ENCODE measurements around the gene GNAQ.

Gene GNAQ

GRCh38 chr9:77922591-77922990 lies 109.0 kb downstream of the GNAQ start:
- no peak overlapping the region for H3K27ac ChIP-seq (ENCODE audit: low read length)
- H3K4me3 ChIP-seq (ENCODE audit: low read length in 2 of 2): no peak overlapping the region
- no peaks in the 10 kb centered on the region for H3K9me3 ChIP-seq (ENCODE audit: control insufficient read depth in 2 of 2, low read length in 2 of 2)
- no peaks in the 10 kb centered on the region for H3K27me3 ChIP-seq (ENCODE audit: control insufficient read depth in 1 of 2, insufficient read depth in 2 of 2, low read length in 2 of 2)
- peaks cover 4 to 8% of the 10 kb centered on the region in 2 donors for H3K36me3 ChIP-seq (ENCODE audit: control insufficient read depth in 2 of 2, insufficient read depth in 2 of 2, low read length in 2 of 2)
- no peaks in the 10 kb centered on the region for H3K4me1 ChIP-seq (ENCODE audit: control insufficient read depth, insufficient read depth, low read length)
- H3K9ac ChIP-seq (ENCODE audit: low read length in 2 of 2): no peak overlapping the region

GRCh38 chr9:77917800-77918199 lies 113.8 kb downstream of the GNAQ start:
- Histone ChIP-seq H3K27ac (ENCODE audit: low read length) (no peak overlapping the region), H3K4me3 (ENCODE audit: low read length in 2 of 2) (no peak overlapping the region), H3K36me3 (ENCODE audit: control insufficient read depth in 2 of 2, insufficient read depth in 2 of 2, low read length in 2 of 2) (peaks cover 4 to 8% of the 10 kb centered on the region in 2 donors), H3K4me1 (ENCODE audit: control insufficient read depth, insufficient read depth, low read length) (no peaks in the 10 kb centered on the region), H3K27me3 (ENCODE audit: control insufficient read depth in 1 of 2, insufficient read depth in 2 of 2, low read length in 2 of 2) (no peaks in the 10 kb centered on the region), H3K9ac (ENCODE audit: low read length in 2 of 2) (no peak overlapping the region), H3K9me3 (ENCODE audit: control insufficient read depth in 2 of 2, low read length in 2 of 2) (no peaks in the 10 kb centered on the region)

DNA sequence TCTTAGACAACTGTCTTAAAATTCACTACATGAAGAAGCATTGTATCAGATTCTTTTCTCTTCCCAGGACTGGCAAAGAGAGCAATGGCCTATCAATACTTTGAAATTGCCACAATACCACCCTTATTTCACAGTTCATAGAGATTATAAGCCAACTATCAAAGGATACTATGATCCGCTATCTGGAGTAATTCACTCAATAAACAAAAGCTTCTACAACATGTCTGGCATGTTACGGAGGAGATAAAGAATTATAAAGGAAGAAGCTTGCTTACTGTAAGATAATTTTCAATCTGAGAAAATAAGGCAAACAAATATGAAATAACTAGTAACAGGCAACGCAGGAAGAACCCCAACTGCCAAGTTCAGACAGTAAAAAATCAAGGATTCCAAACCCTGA lies 114.8 kb downstream of the GNAQ start:
- H3K36me3 ChIP-seq (ENCODE audit: control insufficient read depth in 2 of 2, insufficient read depth in 2 of 2, low read length in 2 of 2): peaks cover 4 to 8% of the 10 kb centered on the region in 2 donors
- H3K4me3 ChIP-seq (ENCODE audit: low read length in 2 of 2): no peak overlapping the region
- H3K27ac ChIP-seq (ENCODE audit: low read length): no peak overlapping the region
- no peak overlapping the region for H3K9ac ChIP-seq (ENCODE audit: low read length in 2 of 2)
- H3K4me1 ChIP-seq (ENCODE audit: control insufficient read depth, insufficient read depth, low read length): no peaks in the 10 kb centered on the region
- no peaks in the 10 kb centered on the region for H3K9me3 ChIP-seq (ENCODE audit: control insufficient read depth in 2 of 2, low read length in 2 of 2)
- H3K27me3 ChIP-seq (ENCODE audit: control insufficient read depth in 1 of 2, insufficient read depth in 2 of 2, low read length in 2 of 2): no peaks in the 10 kb centered on the region

DNA sequence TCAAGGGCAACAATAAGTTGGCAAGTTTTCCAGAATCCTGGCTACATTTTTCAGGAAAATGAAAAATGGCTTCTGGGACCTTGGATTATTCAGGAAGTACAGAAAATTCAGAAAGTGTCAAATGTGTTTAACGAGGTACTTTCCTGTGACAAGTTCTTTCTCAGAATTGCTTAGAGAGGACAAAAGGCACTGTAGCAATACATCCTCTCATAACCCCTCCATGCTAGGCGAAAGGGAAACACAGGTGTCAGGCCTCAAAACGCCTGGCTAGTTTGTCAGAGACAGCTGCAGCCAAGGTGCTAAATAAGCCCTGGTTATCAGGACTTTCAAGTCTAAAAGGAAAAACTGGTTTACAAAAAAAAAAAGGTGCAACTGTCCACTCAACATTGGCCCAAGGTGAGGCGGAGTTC lies 115.2 kb downstream of the GNAQ start:
- Histone ChIP-seq H3K27ac (ENCODE audit: low read length) (no peak overlapping the region), H3K4me3 (ENCODE audit: low read length in 2 of 2) (no peak overlapping the region), H3K4me1 (ENCODE audit: control insufficient read depth, insufficient read depth, low read length) (no peaks in the 10 kb centered on the region)

DNA sequence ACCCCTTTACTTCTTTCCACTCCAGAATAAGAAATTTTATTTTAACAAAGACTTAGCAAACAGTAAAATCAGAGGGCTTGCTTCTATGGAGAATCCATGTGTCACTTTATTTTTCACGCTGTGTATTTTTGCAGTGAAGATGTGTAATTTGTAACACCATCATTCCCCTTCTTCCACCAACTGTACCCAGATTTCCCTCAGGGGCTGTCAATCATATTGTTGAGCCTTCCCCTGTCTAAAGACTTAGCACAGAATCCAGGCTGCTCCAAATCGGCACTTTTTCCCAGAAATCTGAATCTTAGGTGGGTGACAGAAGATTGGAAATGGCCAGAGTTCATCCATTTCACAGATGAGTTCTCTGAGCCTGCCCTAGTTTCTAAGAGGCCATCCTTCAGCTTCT lies 115.9 kb downstream of the GNAQ start:
- H3K9ac ChIP-seq (ENCODE audit: low read length in 2 of 2): no peak overlapping the region
- H3K4me1 ChIP-seq (ENCODE audit: control insufficient read depth, insufficient read depth, low read length): no peaks in the 10 kb centered on the region
- H3K27ac ChIP-seq (ENCODE audit: low read length): no peak overlapping the region

More for the DNA sequence above, 115.2 kb downstream of the GNAQ start:
- no peak overlapping the region for H3K9ac ChIP-seq (ENCODE audit: low read length in 2 of 2)
- H3K36me3 ChIP-seq (ENCODE audit: control insufficient read depth in 2 of 2, insufficient read depth in 2 of 2, low read length in 2 of 2): peaks cover 3 to 8% of the 10 kb centered on the region in 2 donors
- no peaks in the 10 kb centered on the region for H3K9me3 ChIP-seq (ENCODE audit: control insufficient read depth in 2 of 2, low read length in 2 of 2)
- no peaks in the 10 kb centered on the region for H3K27me3 ChIP-seq (ENCODE audit: control insufficient read depth in 1 of 2, insufficient read depth in 2 of 2, low read length in 2 of 2)

GRCh38 chr9:77912895-77913693 lies 118.5 kb downstream of the GNAQ start:
- Histone ChIP-seq H3K4me1 (ENCODE audit: control insufficient read depth, insufficient read depth, low read length) (no peaks in the 10 kb centered on the region), H3K9ac (ENCODE audit: low read length in 2 of 2) (no peak overlapping the region), H3K27me3 (ENCODE audit: control insufficient read depth in 1 of 2, insufficient read depth in 2 of 2, low read length in 2 of 2) (no peaks in the 10 kb centered on the region), H3K27ac (ENCODE audit: low read length) (no peak overlapping the region), H3K9me3 (ENCODE audit: control insufficient read depth in 2 of 2, low read length in 2 of 2) (no peaks in the 10 kb centered on the region), H3K36me3 (ENCODE audit: control insufficient read depth in 2 of 2, insufficient read depth in 2 of 2, low read length in 2 of 2) (peaks cover 0 to 3% of the 10 kb centered on the region in 2 donors), H3K4me3 (ENCODE audit: low read length in 2 of 2) (no peak overlapping the region)

More for the DNA sequence above, 115.9 kb downstream of the GNAQ start:
- no peaks in the 10 kb centered on the region for H3K9me3 ChIP-seq (ENCODE audit: control insufficient read depth in 2 of 2, low read length in 2 of 2)
- H3K27me3 ChIP-seq (ENCODE audit: control insufficient read depth in 1 of 2, insufficient read depth in 2 of 2, low read length in 2 of 2): no peaks in the 10 kb centered on the region
- H3K36me3 ChIP-seq (ENCODE audit: control insufficient read depth in 2 of 2, insufficient read depth in 2 of 2, low read length in 2 of 2): peaks cover 0 to 3% of the 10 kb centered on the region in 2 donors
- no peak overlapping the region for H3K4me3 ChIP-seq (ENCODE audit: low read length in 2 of 2)

DNA sequence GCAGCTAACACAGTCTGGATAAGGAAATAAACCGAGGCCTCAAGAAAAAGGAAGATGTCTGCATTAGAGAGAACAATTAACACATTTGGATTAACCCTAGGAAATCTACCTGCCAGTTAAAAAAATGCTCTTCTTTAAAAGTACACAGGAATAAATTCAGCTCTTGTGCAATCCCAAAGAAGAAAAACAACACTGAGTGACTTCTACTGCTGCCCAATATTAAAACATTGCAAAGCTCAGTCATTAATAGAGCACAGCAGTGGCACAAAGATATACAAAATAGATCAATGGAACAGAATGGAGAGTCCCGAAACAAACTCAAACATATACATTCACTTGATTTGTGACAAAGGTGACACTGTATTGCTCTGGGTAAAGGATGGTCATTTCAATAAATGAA lies 119.7 kb downstream of the GNAQ start:
- H3K9ac ChIP-seq (ENCODE audit: low read length in 2 of 2): no peak overlapping the region
- H3K9me3 ChIP-seq (ENCODE audit: control insufficient read depth in 2 of 2, low read length in 2 of 2): no peaks in the 10 kb centered on the region
- H3K4me1 ChIP-seq (ENCODE audit: control insufficient read depth, insufficient read depth, low read length): no peaks in the 10 kb centered on the region

DNA sequence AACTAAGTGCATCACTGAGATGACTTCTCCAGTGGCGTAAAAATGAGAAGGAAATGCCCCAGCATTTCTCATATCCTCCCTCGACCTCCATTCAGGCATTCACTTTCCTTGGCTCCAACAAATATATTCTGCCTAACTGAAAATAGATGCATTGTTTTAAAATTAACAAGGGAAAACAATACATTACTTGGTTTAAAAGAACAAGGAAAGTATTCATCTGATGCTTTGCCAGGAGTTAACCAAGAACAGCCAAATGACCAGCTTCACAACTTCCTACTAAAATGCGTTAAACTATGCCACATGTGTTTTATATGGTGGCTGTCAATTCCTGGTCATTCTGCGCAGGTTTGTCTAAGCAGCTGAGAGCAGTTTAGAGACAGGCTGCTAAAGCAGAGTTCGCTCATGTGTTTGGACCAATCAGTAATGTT lies 121.4 kb downstream of the GNAQ start:
- H3K27ac ChIP-seq (ENCODE audit: low read length): no peak overlapping the region
- H3K27me3 ChIP-seq (ENCODE audit: control insufficient read depth in 1 of 2, insufficient read depth in 2 of 2, low read length in 2 of 2): no peaks in the 10 kb centered on the region
- H3K36me3 ChIP-seq (ENCODE audit: control insufficient read depth in 2 of 2, insufficient read depth in 2 of 2, low read length in 2 of 2): peaks cover 0 to 3% of the 10 kb centered on the region in 2 donors
- no peaks in the 10 kb centered on the region for H3K9me3 ChIP-seq (ENCODE audit: control insufficient read depth in 2 of 2, low read length in 2 of 2)
- H3K4me3 ChIP-seq (ENCODE audit: low read length in 2 of 2): no peak overlapping the region
- no peaks in the 10 kb centered on the region for H3K4me1 ChIP-seq (ENCODE audit: control insufficient read depth, insufficient read depth, low read length)
- H3K9ac ChIP-seq (ENCODE audit: low read length in 2 of 2): no peak overlapping the region

More for the DNA sequence above, 119.7 kb downstream of the GNAQ start:
- H3K36me3 ChIP-seq (ENCODE audit: control insufficient read depth in 2 of 2, insufficient read depth in 2 of 2, low read length in 2 of 2): peaks cover 0 to 3% of the 10 kb centered on the region in 2 donors
- H3K27me3 ChIP-seq (ENCODE audit: control insufficient read depth in 1 of 2, insufficient read depth in 2 of 2, low read length in 2 of 2): no peaks in the 10 kb centered on the region
- H3K4me3 ChIP-seq (ENCODE audit: low read length in 2 of 2): no peak overlapping the region
- H3K27ac ChIP-seq (ENCODE audit: low read length): no peak overlapping the region

DNA sequence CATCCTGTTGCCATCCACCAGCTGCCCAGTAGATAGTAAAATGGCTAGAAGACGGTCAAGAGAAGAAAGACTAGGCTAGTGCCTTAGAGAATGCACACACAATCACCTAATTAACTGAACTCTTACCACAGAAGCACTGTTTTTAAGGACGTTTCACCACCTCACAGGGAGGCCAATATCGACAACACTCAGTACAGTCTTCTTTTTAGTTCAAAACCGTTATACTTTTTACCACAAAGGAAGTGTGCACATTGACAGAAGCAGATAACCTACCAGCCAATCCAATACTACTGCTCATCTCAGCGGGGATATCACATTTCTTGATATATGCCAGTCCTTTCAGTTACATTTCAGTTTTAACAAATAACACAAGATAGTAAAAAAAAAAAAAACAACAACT lies 122.3 kb downstream of the GNAQ start:
- no peaks in the 10 kb centered on the region for H3K9me3 ChIP-seq (ENCODE audit: control insufficient read depth in 2 of 2, low read length in 2 of 2)
- H3K9ac ChIP-seq (ENCODE audit: low read length in 2 of 2): no peak overlapping the region
- H3K36me3 ChIP-seq (ENCODE audit: control insufficient read depth in 2 of 2, insufficient read depth in 2 of 2, low read length in 2 of 2): peaks cover 0 to 3% of the 10 kb centered on the region in 2 donors
- H3K27ac ChIP-seq (ENCODE audit: low read length): no peak overlapping the region
- H3K27me3 ChIP-seq (ENCODE audit: control insufficient read depth in 1 of 2, insufficient read depth in 2 of 2, low read length in 2 of 2): no peaks in the 10 kb centered on the region
- no peak overlapping the region for H3K4me3 ChIP-seq (ENCODE audit: low read length in 2 of 2)
- no peaks in the 10 kb centered on the region for H3K4me1 ChIP-seq (ENCODE audit: control insufficient read depth, insufficient read depth, low read length)

DNA sequence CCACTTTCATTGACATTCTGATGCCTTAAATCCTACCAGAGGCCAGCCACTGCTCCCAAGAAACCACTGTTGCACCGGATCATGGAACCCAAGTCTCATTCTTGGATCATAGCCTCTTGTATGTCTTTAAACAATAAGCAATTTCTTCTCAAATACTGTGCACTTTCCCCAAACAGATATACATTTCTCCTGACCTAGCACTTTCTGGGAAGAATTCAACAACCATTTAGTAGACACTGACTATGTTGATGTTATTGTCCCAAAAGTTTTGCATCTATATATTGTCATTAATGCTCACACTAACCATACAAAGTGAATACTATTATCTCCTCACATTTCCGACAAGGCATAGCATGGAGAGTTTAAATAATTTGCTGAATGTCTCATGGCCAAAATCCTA lies 123.3 kb downstream of the GNAQ start:
- Histone ChIP-seq H3K9me3 (ENCODE audit: control insufficient read depth in 2 of 2, low read length in 2 of 2) (no peaks in the 10 kb centered on the region), H3K4me1 (ENCODE audit: control insufficient read depth, insufficient read depth, low read length) (no peaks in the 10 kb centered on the region), H3K9ac (ENCODE audit: low read length in 2 of 2) (no peak overlapping the region), H3K4me3 (ENCODE audit: low read length in 2 of 2) (no peak overlapping the region), H3K27me3 (ENCODE audit: control insufficient read depth in 1 of 2, insufficient read depth in 2 of 2, low read length in 2 of 2) (no peaks in the 10 kb centered on the region), H3K27ac (ENCODE audit: low read length) (no peak overlapping the region), H3K36me3 (ENCODE audit: control insufficient read depth in 2 of 2, insufficient read depth in 2 of 2, low read length in 2 of 2) (peaks cover under 1 to 3% of the 10 kb centered on the region in 2 donors)

- Histone ChIP-seq H3K9me3 (ENCODE audit: control insufficient read depth in 2 of 2, low read length in 2 of 2) (no peaks in the 10 kb centered on the region), H3K9ac (ENCODE audit: low read length in 2 of 2) (no peak overlapping the region), H3K27me3 (ENCODE audit: control insufficient read depth in 1 of 2, insufficient read depth in 2 of 2, low read length in 2 of 2) (no peaks in the 10 kb centered on the region), H3K36me3 (ENCODE audit: control insufficient read depth in 2 of 2, insufficient read depth in 2 of 2, low read length in 2 of 2) (peaks cover 2 to 3% of the 10 kb centered on the region in 2 donors), H3K27ac (ENCODE audit: low read length) (no peak overlapping the region), H3K4me1 (ENCODE audit: control insufficient read depth, insufficient read depth, low read length) (no peaks in the 10 kb centered on the region), H3K4me3 (ENCODE audit: low read length in 2 of 2) (no peak overlapping the region)
These were observed 124.0 kb downstream of the GNAQ start for GRCh38 chr9:77907585-77907984.
